Ascending aorta (tissue), 2 donors: Measurements from ENCODE around the gene BSPRY. TPM values are rescaled to one million over a fixed set of nuclear protein-coding genes. Genes with fewer than 3 reads are reported as not detected.
"Not testable (repeated sequence)": the region's sequence is repeated elsewhere in the genome, so short reads cannot be mapped to it uniquely, and the experiment has no call there.

ENCODE experiments used
- DNase-seq, 2 donors: peaks; one replicate each; pipeline ENCODE4 v3.0.0-alpha.2; 2019; ENCODE audit warnings: low spot score in 2 of 2
- H3K27ac ChIP-seq, 2 donors: fragments of 200-600 bp; sonication (generic); one replicate each; pipeline ENCODE4 v1.5.1; 2016 to 2017; ENCODE audit warnings: mild to moderate bottlenecking in 1 of 2
- H3K27me3 ChIP-seq: fragments of 200-600 bp; sonication (generic); one replicate; pipeline ENCODE4 v1.5.1; 2017
- H3K36me3 ChIP-seq, 2 donors: fragments of 200-600 bp; sonication (generic); one replicate each; pipeline ENCODE4 v1.5.1; 2016
- H3K4me1 ChIP-seq, 2 donors: fragments of 200-600 bp; sonication (generic); one replicate each; pipeline ENCODE4 v1.5.1; 2016 to 2017; ENCODE audit warnings: mild to moderate bottlenecking in 1 of 2
- H3K4me3 ChIP-seq, 2 donors: fragments of 200-600 bp; sonication (generic); one replicate each; pipeline ENCODE4 v1.5.1; 2016 to 2017; ENCODE audit warnings: mild to moderate bottlenecking in 1 of 2
- H3K9me3 ChIP-seq, 2 donors: fragments of 200-600 bp; sonication (generic); one replicate each; pipeline ENCODE4 v1.5.1; 2016
- CTCF ChIP-seq, 3 experiments: fragments of 200-600 bp in 2 of 3; fragments of 450-650 bp in 1 of 3; sonication (generic) in 2 of 3; IDR thresholded peaks; one replicate each; pipeline ENCODE4 v1.5.1; 2016 to 2019; ENCODE audit warnings: antibody characterized with exemption in 3 of 3, mild to moderate bottlenecking in 1 of 3, moderate library complexity in 1 of 3
- intact Hi-C: fragments of 100-400 bp; cut with DNase I; formaldehyde crosslinking; loops from one replicate; pipeline ENCODE4 v1.15.1; 2023
- total RNA-seq: library from RNA; depleted of rRNA; stranded (reverse); fragments of >200 nt; gene quantifications from one replicate; pipeline ENCODE4 v1.1.0, GENCODE V29; 2016

The BSPRY gene
- total RNA-seq, 1 donor from 2014 or later, result not detected

DNA sequence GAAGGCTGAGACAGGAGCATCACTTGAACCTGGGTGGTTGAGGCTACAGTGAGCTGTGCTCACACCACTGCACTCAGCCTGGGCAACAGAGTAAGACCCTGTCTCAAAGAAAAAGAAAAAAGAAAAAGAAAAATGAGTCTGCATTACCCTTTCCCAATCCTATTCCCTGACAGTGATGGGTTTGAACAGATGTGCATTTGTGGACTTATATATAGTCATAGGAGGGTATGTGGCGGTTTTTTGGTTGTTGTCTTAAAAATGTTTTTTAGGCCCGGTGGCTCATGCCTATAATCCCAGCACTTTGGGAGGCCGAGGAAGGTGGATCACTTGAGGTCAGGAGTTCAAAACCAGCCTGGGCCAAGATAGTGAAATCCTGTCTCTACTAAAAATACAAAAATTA is 14.0 kb downstream of the BSPRY start:
- no peak for DNase-seq
- Histone ChIP-seq H3K27me3 (no peaks in the 10 kb centered on the region), H3K4me3 (no peak overlapping the region), H3K9me3 (no peaks in the 10 kb centered on the region), H3K27ac (no peak overlapping the region), H3K36me3 (no peaks in the 10 kb centered on the region), H3K4me1 (no peaks in the 10 kb centered on the region)
- no peak for TF ChIP-seq CTCF (IDR thresholded peaks at IDR 0.05)
- intact Hi-C loops, result no loop called here

GRCh38 chr9:113364951-113365350 is 15.6 kb downstream of the BSPRY start:
- H3K27ac ChIP-seq, result no peak overlapping the region
- H3K4me3 ChIP-seq, result no peak overlapping the region
- H3K4me1 ChIP-seq, result no peaks in the 10 kb centered on the region
- intact Hi-C loops, result no loop called here
- H3K36me3 ChIP-seq, result no peaks in the 10 kb centered on the region
- H3K27me3 ChIP-seq, result no peaks in the 10 kb centered on the region
- H3K9me3 ChIP-seq, result no peaks in the 10 kb centered on the region
- TF ChIP-seq CTCF (IDR thresholded peaks at IDR 0.05), result no peak
- DNase-seq, result no peak

DNA sequence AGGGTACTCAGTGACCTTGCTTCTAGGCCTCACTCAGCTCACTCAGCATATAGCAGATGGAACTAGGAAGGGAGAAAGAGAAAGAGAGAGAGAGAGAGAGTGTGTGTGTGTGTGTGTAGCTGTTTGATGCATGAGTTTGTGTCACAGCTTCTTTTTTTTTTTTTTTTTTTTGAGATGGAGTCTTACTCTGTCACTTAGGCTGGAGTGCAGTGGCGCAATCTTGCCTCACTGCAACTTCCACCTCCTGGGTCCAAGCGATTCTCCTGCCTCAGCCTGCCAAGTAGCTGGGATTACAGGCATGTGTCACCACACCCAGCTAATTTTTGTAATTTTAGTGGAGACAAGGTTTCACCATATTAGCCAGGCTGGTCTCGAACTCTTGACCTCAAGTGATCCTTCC is 16.3 kb downstream of the BSPRY start:
- H3K4me3 ChIP-seq, H3K27me3 ChIP-seq, DNase-seq, H3K9me3 ChIP-seq, H3K36me3 ChIP-seq, H3K27ac ChIP-seq, H3K4me1 ChIP-seq, intact Hi-C loops: not testable (repeated sequence)

DNA sequence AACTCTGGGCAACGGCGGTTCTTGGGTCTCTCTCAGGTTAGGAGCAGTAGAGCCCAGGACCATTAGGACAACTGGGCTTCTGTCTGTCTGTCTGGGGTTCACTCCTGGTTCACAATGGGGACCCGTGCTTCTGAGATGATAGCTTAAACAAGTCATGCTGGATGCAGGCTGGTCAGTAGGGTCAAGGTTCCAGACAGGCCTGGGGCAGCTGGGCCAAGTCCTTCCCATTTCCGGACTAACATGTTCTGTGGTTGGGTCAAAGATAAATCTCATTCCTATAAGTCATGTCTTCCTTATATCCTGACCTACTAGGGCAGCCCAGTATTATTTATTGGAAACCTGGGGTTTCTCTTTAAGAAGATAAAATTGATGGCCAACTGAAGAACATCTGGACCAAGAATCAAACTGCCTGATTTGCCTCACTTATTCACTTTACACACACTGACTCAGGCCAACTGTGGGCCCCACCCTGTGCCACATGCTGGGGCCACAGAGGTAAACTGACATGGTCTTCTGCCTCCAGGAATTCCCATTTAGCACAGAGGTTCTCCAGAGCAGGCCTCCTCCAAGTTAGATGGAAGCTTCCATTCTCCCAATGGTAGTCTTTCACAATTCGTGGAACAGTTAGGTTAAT is 19.1 kb downstream of the BSPRY start:
- intact Hi-C loops, result no loop called here
- H3K4me1 ChIP-seq, result no peaks in the 10 kb centered on the region
- H3K36me3 ChIP-seq, result peaks cover 1 to 2% of the 10 kb centered on the region in 2 donors
- DNase-seq, result no peak
- TF ChIP-seq CTCF (IDR thresholded peaks at IDR 0.05), result no peak
- no peaks in the 10 kb centered on the region for H3K27me3 ChIP-seq
- no peak overlapping the region for H3K27ac ChIP-seq
- no peak overlapping the region for H3K4me3 ChIP-seq
- no peaks in the 10 kb centered on the region for H3K9me3 ChIP-seq

DNA sequence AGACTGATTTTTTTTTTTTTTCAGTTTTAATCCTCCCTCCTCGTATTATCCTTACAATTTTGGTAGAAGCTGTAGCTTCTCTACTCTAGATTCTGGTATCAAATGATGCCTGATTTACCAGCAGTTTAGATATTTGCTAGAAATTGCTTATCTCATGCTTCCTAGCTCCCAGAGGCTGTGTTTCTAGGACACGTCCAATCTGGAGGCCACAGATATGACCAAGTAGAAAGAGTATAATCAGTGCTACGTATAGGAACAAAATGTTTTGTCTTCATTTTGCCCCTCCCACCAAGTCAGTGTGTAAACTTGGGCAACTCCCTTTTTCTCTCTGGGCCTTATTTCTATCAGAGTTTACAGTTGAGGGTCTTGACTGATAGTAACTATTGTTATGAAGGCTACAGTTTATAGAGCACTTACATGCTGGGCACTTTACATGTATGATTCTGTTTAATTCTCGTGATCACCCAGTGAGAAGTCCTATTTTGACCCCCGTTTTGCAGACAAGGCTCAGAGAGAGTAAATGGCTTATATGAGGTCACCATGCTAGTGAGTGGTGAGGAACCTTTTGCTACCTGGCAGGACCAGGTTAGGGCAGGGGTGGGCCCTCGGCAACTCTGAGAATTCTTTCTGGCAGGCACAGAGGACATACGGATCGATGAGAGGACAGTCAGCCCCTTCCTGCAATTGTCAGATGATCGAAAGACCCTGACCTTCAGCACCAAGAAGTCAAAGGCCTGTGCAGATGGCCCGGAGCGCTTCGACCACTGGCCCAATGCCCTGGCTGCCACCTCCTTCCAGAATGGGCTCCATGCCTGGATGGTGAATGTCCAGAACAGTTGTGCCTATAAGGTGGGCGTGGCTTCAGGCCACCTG is 19.9 kb downstream of the BSPRY start:
- no peak for DNase-seq

More for the DNA sequence above, 19.9 kb downstream of the BSPRY start:
- no peak for TF ChIP-seq CTCF (IDR thresholded peaks at IDR 0.05)
- Histone ChIP-seq H3K4me1 (no peaks in the 10 kb centered on the region), H3K27me3 (no peaks in the 10 kb centered on the region), H3K9me3 (no peaks in the 10 kb centered on the region), H3K36me3 (peaks cover 9 to 10% of the 10 kb centered on the region in 2 donors), H3K27ac (no peak overlapping the region), H3K4me3 (no peak overlapping the region)
- intact Hi-C loops, result no loop called here
